ENCODE results near the gene TSEN2. TPM values are rescaled to one million over a fixed set of nuclear protein-coding genes. Genes with fewer than 3 reads are reported as not detected.

Gene TSEN2
- total and polyA plus RNA-seq, 8 donors: 10.7 to 43.0 (median 17.7) TPM

- peaks cover 4 to 22% (median 10%) of the 10 kb centered on the region in 4 donors for H3K4me1 ChIP-seq
- intact Hi-C loops (cut with DNase I; ENCODE audit: low total_unique reads): no loop called here
- TF ChIP-seq, protein P1, sequence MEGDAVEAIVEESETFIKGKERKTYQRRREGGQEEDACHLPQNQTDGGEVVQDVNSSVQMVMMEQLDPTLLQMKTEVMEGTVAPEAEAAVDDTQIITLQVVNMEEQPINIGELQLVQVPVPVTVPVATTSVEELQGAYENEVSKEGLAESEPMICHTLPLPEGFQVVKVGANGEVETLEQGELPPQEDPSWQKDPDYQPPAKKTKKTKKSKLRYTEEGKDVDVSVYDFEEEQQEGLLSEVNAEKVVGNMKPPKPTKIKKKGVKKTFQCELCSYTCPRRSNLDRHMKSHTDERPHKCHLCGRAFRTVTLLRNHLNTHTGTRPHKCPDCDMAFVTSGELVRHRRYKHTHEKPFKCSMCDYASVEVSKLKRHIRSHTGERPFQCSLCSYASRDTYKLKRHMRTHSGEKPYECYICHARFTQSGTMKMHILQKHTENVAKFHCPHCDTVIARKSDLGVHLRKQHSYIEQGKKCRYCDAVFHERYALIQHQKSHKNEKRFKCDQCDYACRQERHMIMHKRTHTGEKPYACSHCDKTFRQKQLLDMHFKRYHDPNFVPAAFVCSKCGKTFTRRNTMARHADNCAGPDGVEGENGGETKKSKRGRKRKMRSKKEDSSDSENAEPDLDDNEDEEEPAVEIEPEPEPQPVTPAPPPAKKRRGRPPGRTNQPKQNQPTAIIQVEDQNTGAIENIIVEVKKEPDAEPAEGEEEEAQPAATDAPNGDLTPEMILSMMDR (IDR thresholded peaks at IDR 0.05): no peak
- TF ChIP-seq POLR2AphosphoS5 (IDR thresholded peaks at IDR 0.05) (no peak), POLR2A (IDR thresholded peaks at IDR 0.05) (no peak), EP300 (IDR thresholded peaks at IDR 0.05) (no peak)
- H3K36me3 ChIP-seq: peaks cover 65 to 100% (median 99%) of the 10 kb centered on the region in 4 donors
- H3K4me3 ChIP-seq: no peak overlapping the region
- WGBS, 5 donors: 86 to 93% (median 90%) methylated on average over 3 of the region's 3 CpGs
- no peak for DNase-seq
- no peaks in the 10 kb centered on the region for H3K9me3 ChIP-seq
- no peaks in the 10 kb centered on the region for H3K27me3 ChIP-seq
- peak overlapping the region in 3 of 5 donors; percentile 11 to 62 (median 59) for H3K27ac ChIP-seq
These were observed 95.2 kb downstream of the TSEN2 start for GRCh38 chr3:12579456-12579855.

GRCh38 chr3:12579905-12580304 is 95.6 kb downstream of the TSEN2 start:
- peak in 1 of 3 donors; percentile 31 for TF ChIP-seq POLR2AphosphoS5 (IDR thresholded peaks at IDR 0.05)
- no peak for TF ChIP-seq POLR2A (IDR thresholded peaks at IDR 0.05)
- no peak for TF ChIP-seq EP300 (IDR thresholded peaks at IDR 0.05)
- TF ChIP-seq, protein P1 (IDR thresholded peaks at IDR 0.05): no peak
- Histone ChIP-seq H3K36me3 (peaks cover 65 to 100% (median 99%) of the 10 kb centered on the region in 4 donors), H3K4me3 (no peak overlapping the region), H3K27ac (peak overlapping the region in 3 of 5 donors; percentile 11 to 62 (median 59)), H3K9me3 (no peaks in the 10 kb centered on the region), H3K27me3 (no peaks in the 10 kb centered on the region), H3K4me1 (peaks cover 4 to 21% (median 10%) of the 10 kb centered on the region in 4 donors)
- no peak for DNase-seq
- intact Hi-C loops (cut with DNase I; ENCODE audit: low total_unique reads): no loop called here
- 32 to 46% (median 37%) methylated on average over 3 of the region's 3 CpGs for WGBS, 5 donors

GRCh38 chr3:12582730-12583129 is 98.5 kb downstream of the TSEN2 start:
- WGBS, 5 donors: 67 to 92% (median 81%) methylated on average over 4 of the region's 4 CpGs
- no peak for TF ChIP-seq POLR2A (IDR thresholded peaks at IDR 0.05)
- no peak for TF ChIP-seq POLR2AphosphoS5 (IDR thresholded peaks at IDR 0.05)
- TF ChIP-seq, protein P1 (IDR thresholded peaks at IDR 0.05): no peak
- no peak for TF ChIP-seq EP300 (IDR thresholded peaks at IDR 0.05)

More at GRCh38 chr3:12582730-12583129, 98.5 kb downstream of the TSEN2 start:
- no peaks in the 10 kb centered on the region for H3K27me3 ChIP-seq
- H3K27ac ChIP-seq: no peak overlapping the region
- no peak for DNase-seq
- H3K36me3 ChIP-seq: peaks cover 58 to 100% (median 99%) of the 10 kb centered on the region in 4 donors
- no peaks in the 10 kb centered on the region for H3K9me3 ChIP-seq
- H3K4me3 ChIP-seq: no peak overlapping the region
- intact Hi-C loops (cut with DNase I; ENCODE audit: low total_unique reads): no loop called here
- H3K4me1 ChIP-seq: peaks cover 4 to 21% (median 10%) of the 10 kb centered on the region in 4 donors

Small RNA genes within 50 kb of the gene (small RNA-seq; reads per million reads assigned to genes)
- gene RF00017: 0 reads per million in 4 donors
- gene RNA5SP123: 0 to 0.31 (median 0.13) reads per million in 4 donors
- gene RNU6-377P: 0 reads per million in 4 donors

Other genes starting within 250 kb of the TSEN2 start
- 10 to 100 TPM; 11.0 to 85.2 (median 31.2) TPM for gene PPARG, start 195.4 kb upstream of the TSEN2 start, total RNA-seq
- gene PPARG, start 195.4 kb upstream of the TSEN2 start, polyA plus RNA-seq: 10 to 100 TPM in 2 of 3 donors, 1 to 10 TPM in 1; 7.9 to 58.2 (median 26.6) TPM
- gene MKRN2OS, start 61.0 kb downstream of the TSEN2 start, total RNA-seq: 1 to 10 TPM in 1 of 5 donors, not detected in 4; 3.1 TPM
- gene MKRN2OS, start 61.0 kb downstream of the TSEN2 start, polyA plus RNA-seq: 10 to 100 TPM in 1 of 3 donors, 1 to 10 TPM in 2; 3.8 to 11.0 (median 4.9) TPM
- 10 to 100 TPM; 15.6 to 39.1 (median 31.5) TPM for gene MKRN2, start 72.6 kb downstream of the TSEN2 start, total RNA-seq
- 10 to 100 TPM; 13.3 to 15.7 (median 14.4) TPM for gene MKRN2, start 72.6 kb downstream of the TSEN2 start, polyA plus RNA-seq
- gene RAF1, start 179.6 kb downstream of the TSEN2 start, total RNA-seq: 100 to 1,000 TPM in 3 of 5 donors, 10 to 100 TPM in 2; 51.0 to 156 (median 113) TPM
- gene RAF1, start 179.6 kb downstream of the TSEN2 start, polyA plus RNA-seq: 10 to 100 TPM; 36.7 to 54.1 (median 46.3) TPM

Data from stomach (tissue), 9 donors.